ENCODE measurements around the gene BAIAP2L2. TPM values are rescaled to one million over a fixed set of nuclear protein-coding genes. Genes with fewer than 3 reads are reported as not detected.

The BAIAP2L2 gene
- total and polyA plus RNA-seq, 2 of the 4 experiments (the other 2 are of a cell fraction), result 0.18 to 0.46 TPM

- Histone ChIP-seq H3K27me3 (ENCODE audit: control insufficient read depth, insufficient read depth, low read length) (no peaks in the 10 kb centered on the region), H2BK120ac (ENCODE audit: low read depth, low read length) (no peak overlapping the region), H3K4me3 (ENCODE audit: insufficient read depth, low read depth, low read length) (no peak overlapping the region), H3K9ac (ENCODE audit: low read depth, low read length) (no peak overlapping the region), H3K79me1 (ENCODE audit: low read depth in 1 of 2, low read length in 2 of 2) (no peaks in the 10 kb centered on the region), H3K23ac (ENCODE audit: low read depth, low read length) (no peak overlapping the region), H3K18ac (ENCODE audit: low read depth, low read length) (no peak overlapping the region), H4K20me1 (ENCODE audit: insufficient read depth, low read length) (no peaks in the 10 kb centered on the region), H3K27ac (ENCODE audit: insufficient read depth, low read length) (no peak overlapping the region), H3K56ac (ENCODE audit: extremely low read depth, insufficient read depth, low read length) (no peak overlapping the region), H3K14ac (replicated peaks; ENCODE audit: low read depth, low read length) (no peak overlapping the region), H3K4me1 (ENCODE audit: control insufficient read depth, insufficient read depth, low read length) (no peaks in the 10 kb centered on the region), H2AK5ac (ENCODE audit: low read depth, low read length) (no peak overlapping the region), H3K4ac (ENCODE audit: low read depth, low read length) (no peak overlapping the region), H4K91ac (ENCODE audit: insufficient read depth, low read depth, low read length) (no peak overlapping the region), H2BK5ac (ENCODE audit: low read depth, low read length, poor library complexity, severe bottlenecking) (no peak overlapping the region), H2AK9ac (replicated peaks; ENCODE audit: low read depth, low read length, poor library complexity) (no peak overlapping the region), H2BK15ac (ENCODE audit: low read depth, low read length) (no peak overlapping the region), H4K5ac (ENCODE audit: low read depth, low read length) (no peak overlapping the region), H2AFZ (replicated peaks; ENCODE audit: low read length, poor library complexity) (peak overlapping the region; percentile 17), H3K9me3 (ENCODE audit: control insufficient read depth, insufficient read depth, low read length) (no peaks in the 10 kb centered on the region), H4K8ac (ENCODE audit: low read depth in 2 of 2, low read length in 2 of 2) (no peak overlapping the region), H3K36me3 (ENCODE audit: control insufficient read depth, insufficient read depth, low read length) (no peaks in the 10 kb centered on the region), H2BK20ac (ENCODE audit: low read depth, low read length) (no peak overlapping the region), H3K9me1 (ENCODE audit: insufficient read depth, low read length) (peaks cover 4% of the 10 kb centered on the region), H3K4me2 (ENCODE audit: low read depth, low read length) (no peak overlapping the region)
- ChIA-PET POLR2A (ENCODE audit: unreplicated experiment) (no interaction called here), CTCF (no interaction called here)
- WGBS, 2 experiments (ENCODE audit: extremely low coverage in 2 of 2, insufficient read length in 1 of 2), result no CpG with 5 or more reads among the region's 9 CpGs
- intact Hi-C loops (cut with micrococcal nuclease), result no loop called here
- BruUV-seq (replicated peaks), result no TSS peak
- no peak for ATAC-seq (ENCODE audit: low read depth)
- in situ Hi-C loops (cut with MboI; ENCODE audit: low sequenced_read_pairs), result no loop called here
- TF ChIP-seq FOS (IDR thresholded peaks at IDR 0.05; ENCODE audit: low read depth, low read length) (no peak), CHD1 (IDR thresholded peaks at IDR 0.05; ENCODE audit: low read depth, low read length) (no peak), POLR2A (IDR thresholded peaks at IDR 0.05; ENCODE audit: low read depth, low read length) (no peak), MAZ (IDR thresholded peaks at IDR 0.05; ENCODE audit: borderline replicate concordance, low read depth, low read length) (no peak), RCOR1 (IDR thresholded peaks at IDR 0.05; ENCODE audit: insufficient replicate concordance, low read length) (no peak), BHLHE40 (IDR thresholded peaks at IDR 0.05; ENCODE audit: low read depth, low read length) (no peak), RAD21 (IDR thresholded peaks at IDR 0.05; ENCODE audit: low read length) (no peak), RFX5 (IDR thresholded peaks at IDR 0.05; ENCODE audit: low read depth, low read length) (no peak), NFE2L2 (IDR thresholded peaks at IDR 0.05; ENCODE audit: low read depth, low read length) (no peak), CEBPB (IDR thresholded peaks at IDR 0.05; ENCODE audit: low read depth, low read length) (no peak), SMC3 (IDR thresholded peaks at IDR 0.05; ENCODE audit: low read depth, low read length) (no peak), MXI1 (IDR thresholded peaks at IDR 0.05; ENCODE audit: borderline replicate concordance, low read depth, low read length) (no peak), MAFK (IDR thresholded peaks at IDR 0.05; ENCODE audit: low read depth, low read length) (no peak)
- TF ChIP-seq, protein P1, sequence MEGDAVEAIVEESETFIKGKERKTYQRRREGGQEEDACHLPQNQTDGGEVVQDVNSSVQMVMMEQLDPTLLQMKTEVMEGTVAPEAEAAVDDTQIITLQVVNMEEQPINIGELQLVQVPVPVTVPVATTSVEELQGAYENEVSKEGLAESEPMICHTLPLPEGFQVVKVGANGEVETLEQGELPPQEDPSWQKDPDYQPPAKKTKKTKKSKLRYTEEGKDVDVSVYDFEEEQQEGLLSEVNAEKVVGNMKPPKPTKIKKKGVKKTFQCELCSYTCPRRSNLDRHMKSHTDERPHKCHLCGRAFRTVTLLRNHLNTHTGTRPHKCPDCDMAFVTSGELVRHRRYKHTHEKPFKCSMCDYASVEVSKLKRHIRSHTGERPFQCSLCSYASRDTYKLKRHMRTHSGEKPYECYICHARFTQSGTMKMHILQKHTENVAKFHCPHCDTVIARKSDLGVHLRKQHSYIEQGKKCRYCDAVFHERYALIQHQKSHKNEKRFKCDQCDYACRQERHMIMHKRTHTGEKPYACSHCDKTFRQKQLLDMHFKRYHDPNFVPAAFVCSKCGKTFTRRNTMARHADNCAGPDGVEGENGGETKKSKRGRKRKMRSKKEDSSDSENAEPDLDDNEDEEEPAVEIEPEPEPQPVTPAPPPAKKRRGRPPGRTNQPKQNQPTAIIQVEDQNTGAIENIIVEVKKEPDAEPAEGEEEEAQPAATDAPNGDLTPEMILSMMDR (conservative IDR thresholded peaks at IDR 0.05; ENCODE audit: low read depth, low read length), result no peak
- TF ChIP-seq, protein P2, sequence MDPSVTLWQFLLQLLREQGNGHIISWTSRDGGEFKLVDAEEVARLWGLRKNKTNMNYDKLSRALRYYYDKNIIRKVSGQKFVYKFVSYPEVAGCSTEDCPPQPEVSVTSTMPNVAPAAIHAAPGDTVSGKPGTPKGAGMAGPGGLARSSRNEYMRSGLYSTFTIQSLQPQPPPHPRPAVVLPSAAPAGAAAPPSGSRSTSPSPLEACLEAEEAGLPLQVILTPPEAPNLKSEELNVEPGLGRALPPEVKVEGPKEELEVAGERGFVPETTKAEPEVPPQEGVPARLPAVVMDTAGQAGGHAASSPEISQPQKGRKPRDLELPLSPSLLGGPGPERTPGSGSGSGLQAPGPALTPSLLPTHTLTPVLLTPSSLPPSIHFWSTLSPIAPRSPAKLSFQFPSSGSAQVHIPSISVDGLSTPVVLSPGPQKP (IDR thresholded peaks at IDR 0.05; ENCODE audit: borderline replicate concordance, low read depth, low read length), result no peak
- TF ChIP-seq, protein P3, sequence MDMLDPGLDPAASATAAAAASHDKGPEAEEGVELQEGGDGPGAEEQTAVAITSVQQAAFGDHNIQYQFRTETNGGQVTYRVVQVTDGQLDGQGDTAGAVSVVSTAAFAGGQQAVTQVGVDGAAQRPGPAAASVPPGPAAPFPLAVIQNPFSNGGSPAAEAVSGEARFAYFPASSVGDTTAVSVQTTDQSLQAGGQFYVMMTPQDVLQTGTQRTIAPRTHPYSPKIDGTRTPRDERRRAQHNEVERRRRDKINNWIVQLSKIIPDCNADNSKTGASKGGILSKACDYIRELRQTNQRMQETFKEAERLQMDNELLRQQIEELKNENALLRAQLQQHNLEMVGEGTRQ (IDR thresholded peaks at IDR 0.05; ENCODE audit: low read depth, low read length), result no peak
- DNase-seq, result no peak
- dilution Hi-C loops (cut with HindIII; ENCODE audit: low sequenced_read_pairs, unreplicated experiment), result no loop called here
These were observed 17.4 kb upstream of the BAIAP2L2 start for GRCh38 chr22:38127869-38128268.

Measured in IMR-90 (cell line).